A673 (cell line): Measurements from ENCODE around the gene TLDC2. TPM values are rescaled to one million over a fixed set of nuclear protein-coding genes. Genes with fewer than 3 reads are reported as not detected.

ENCODE experiments used
- BruUV-seq: library from RNA; stranded (reverse); fragments of 400-500 nt; replicated peaks from 2 replicates; lab custom pipeline; 2021; lab: Mats Ljungman, UMichigan
- CTCF ChIA-PET: fragments of 300-600 bp; sonication (Branson Sonifier 250); formaldehyde crosslinking; loops from one replicate; lab custom pipeline; 2022; ENCODE audit warnings: antibody characterized with exemption; lab: Charles Lee
- POLR2A ChIA-PET: fragments of 300-600 bp; sonication (Branson Sonifier 250); formaldehyde crosslinking; loops from one replicate; lab custom pipeline; 2022; ENCODE audit warnings: antibody characterized with exemption; ENCODE audit not compliant: low non-redundant PET; lab: Charles Lee
- DNase-seq: peaks from one replicate; pipeline ENCODE4 v3.0.0-alpha.2; 2015; ENCODE audit warnings: low spot score
- H3K27ac ChIP-seq: fragments of 200-600 bp; sonication (generic); 2 replicates; pipeline ENCODE4 v1.5.1; 2016; ENCODE audit warnings: mixed run types, low read depth, mild to moderate bottlenecking, mixed read lengths, antibody characterized with exemption, low read length; ENCODE audit not compliant: poor library complexity, severe bottlenecking
- H3K27me3 ChIP-seq: fragments of 200-600 bp; sonication (generic); replicated peaks from 2 replicates; pipeline ENCODE4 v1.6.1; 2017; ENCODE audit warnings: mixed run types, low read depth, mild to moderate bottlenecking, mixed read lengths, antibody characterized with exemption, low read length; ENCODE audit not compliant: insufficient read depth, poor library complexity
- H3K36me3 ChIP-seq: fragments of 200-600 bp; sonication (generic); 2 replicates; pipeline ENCODE4 v1.6.1; 2016; ENCODE audit warnings: mixed run types, mild to moderate bottlenecking, mixed read lengths, antibody characterized with exemption, low read length; ENCODE audit not compliant: insufficient read depth, poor library complexity, severe bottlenecking
- H3K4me1 ChIP-seq: fragments of 200-600 bp; sonication (generic); 2 replicates; pipeline ENCODE4 v1.6.1; 2017; ENCODE audit warnings: mixed run types, mild to moderate bottlenecking, mixed read lengths, antibody characterized with exemption, low read length; ENCODE audit not compliant: insufficient read depth, poor library complexity, severe bottlenecking
- H3K4me3 ChIP-seq: fragments of 200-600 bp; sonication (generic); 2 replicates; pipeline ENCODE4 v1.5.1; 2016; ENCODE audit warnings: low read depth, mixed run types, mild to moderate bottlenecking, mixed read lengths, low read length; ENCODE audit not compliant: poor library complexity, severe bottlenecking
- H3K9me3 ChIP-seq: fragments of 200-600 bp; sonication (generic); 2 replicates; pipeline ENCODE4 v1.6.1; 2016; ENCODE audit warnings: mixed run types, low read depth, mild to moderate bottlenecking, mixed read lengths, antibody characterized with exemption, low read length; ENCODE audit not compliant: poor library complexity, severe bottlenecking
- EZH2 ChIP-seq: fragments of 200-600 bp; sonication (generic); IDR thresholded peaks from 2 replicates; pipeline ENCODE4 v1.6.1; 2017; ENCODE audit warnings: borderline replicate concordance, low read depth, mild to moderate bottlenecking, mixed read lengths, antibody characterized with exemption, low read length; ENCODE audit not compliant: poor library complexity, severe bottlenecking
- intact Hi-C: fragments of 100-400 bp; cut with micrococcal nuclease; formaldehyde crosslinking; loops from one replicate; pipeline ENCODE4 v1.10.0; 2022; ENCODE audit not compliant: unreplicated experiment
- total RNA-seq: library from RNA; stranded (reverse); gene quantifications from 2 replicates; pipeline ENCODE4 v1.2.3, GENCODE V29; 2021
- TF ChIP-seq, protein P1 (sequence below): fragments of 300-800, 200-600 bp; sonication (generic); conservative IDR thresholded peaks from 2 replicates; pipeline ENCODE4 v1.5.1; 2017; ENCODE audit warnings: low read depth, mild to moderate bottlenecking, antibody characterized with exemption, low read length, moderate library complexity, mixed read lengths

TLDC2 gene
- total RNA-seq, 1 experiment from 2014 or later, result not detected

DNA sequence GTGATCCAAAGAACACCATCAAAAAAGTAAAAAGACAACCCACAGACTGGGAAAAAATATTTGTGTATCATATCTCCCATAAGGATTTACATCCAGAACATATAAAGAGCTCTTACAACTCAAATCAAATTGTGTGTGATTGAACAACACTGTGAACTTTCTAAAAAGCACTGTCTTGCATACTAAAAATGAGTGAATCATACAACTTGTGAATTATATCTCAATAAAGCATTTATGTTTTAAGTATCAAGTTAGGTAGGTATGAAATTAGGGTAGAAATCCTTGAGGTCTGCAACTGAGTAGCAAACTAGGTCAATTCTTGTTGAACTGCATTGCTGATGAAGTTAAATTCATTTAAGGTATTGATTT is 61.4 kb downstream of the TLDC2 start:
- no peaks in the 10 kb centered on the region for H3K36me3 ChIP-seq
- no peak overlapping the region for H3K4me3 ChIP-seq
- peaks cover 12% of the 10 kb centered on the region for H3K4me1 ChIP-seq
- no peaks in the 10 kb centered on the region for H3K27me3 ChIP-seq
- no TSS peak for BruUV-seq
- POLR2A ChIA-PET, result no interaction called here
- H3K27ac ChIP-seq, result no peak overlapping the region
- no peaks in the 10 kb centered on the region for H3K9me3 ChIP-seq
- DNase-seq, result no peak
- CTCF ChIA-PET, result no interaction called here
- intact Hi-C loops, result no loop called here
- TF ChIP-seq, protein P1, sequence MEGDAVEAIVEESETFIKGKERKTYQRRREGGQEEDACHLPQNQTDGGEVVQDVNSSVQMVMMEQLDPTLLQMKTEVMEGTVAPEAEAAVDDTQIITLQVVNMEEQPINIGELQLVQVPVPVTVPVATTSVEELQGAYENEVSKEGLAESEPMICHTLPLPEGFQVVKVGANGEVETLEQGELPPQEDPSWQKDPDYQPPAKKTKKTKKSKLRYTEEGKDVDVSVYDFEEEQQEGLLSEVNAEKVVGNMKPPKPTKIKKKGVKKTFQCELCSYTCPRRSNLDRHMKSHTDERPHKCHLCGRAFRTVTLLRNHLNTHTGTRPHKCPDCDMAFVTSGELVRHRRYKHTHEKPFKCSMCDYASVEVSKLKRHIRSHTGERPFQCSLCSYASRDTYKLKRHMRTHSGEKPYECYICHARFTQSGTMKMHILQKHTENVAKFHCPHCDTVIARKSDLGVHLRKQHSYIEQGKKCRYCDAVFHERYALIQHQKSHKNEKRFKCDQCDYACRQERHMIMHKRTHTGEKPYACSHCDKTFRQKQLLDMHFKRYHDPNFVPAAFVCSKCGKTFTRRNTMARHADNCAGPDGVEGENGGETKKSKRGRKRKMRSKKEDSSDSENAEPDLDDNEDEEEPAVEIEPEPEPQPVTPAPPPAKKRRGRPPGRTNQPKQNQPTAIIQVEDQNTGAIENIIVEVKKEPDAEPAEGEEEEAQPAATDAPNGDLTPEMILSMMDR, result no peak
- no peak for TF ChIP-seq EZH2

- no peaks in the 10 kb centered on the region for H3K27me3 ChIP-seq
- POLR2A ChIA-PET, result interaction anchor here (0.6 kb wide), 1 partner anchor 206 kb away, joined by 23 read pairs; no protein-coding TSS in a partner anchor
These were observed 65.5 kb downstream of the TLDC2 start for GRCh38 chr20:36941401-36941835.

More at GRCh38 chr20:36941401-36941835, 65.5 kb downstream of the TLDC2 start:
- peak; percentile 35 for DNase-seq
- Histone ChIP-seq H3K27ac (no peak overlapping the region), H3K9me3 (no peaks in the 10 kb centered on the region), H3K4me3 (no peak overlapping the region), H3K4me1 (peaks cover 22% of the 10 kb centered on the region), H3K36me3 (no peaks in the 10 kb centered on the region)
- BruUV-seq, result no TSS peak
- intact Hi-C loops, result no loop called here
- CTCF ChIA-PET, result no interaction called here
- TF ChIP-seq EZH2, result no peak
- TF ChIP-seq, protein P1, result no peak

Other genes with a start within 250 kb of the TLDC2 start
- gene SLA2, start 229.9 kb upstream of the TLDC2 start, total RNA-seq, result 0.13 TPM in 1 of 2 replicates, not detected in the other
- 17.6 and 23.2 TPM in 2 replicates for gene NDRG3, start 130.0 kb upstream of the TLDC2 start, total RNA-seq
- gene DSN1, start 102.4 kb upstream of the TLDC2 start, total RNA-seq, result 40.8 and 42.4 TPM in 2 replicates
- gene SAMHD1, start 75.6 kb downstream of the TLDC2 start, total RNA-seq, result 10.0 and 10.9 TPM in 2 replicates
- 28.8 and 30.2 TPM in 2 replicates for gene RBL1, start 219.9 kb downstream of the TLDC2 start, total RNA-seq